ENCODE measurements around the gene INKA1.
"Not testable (repeated sequence)": the region's sequence is repeated elsewhere in the genome, so short reads cannot be mapped to it uniquely, and the experiment has no call there.

INKA1 gene

GRCh38 chr3:49802719-49803464 is at the start of gene INKA1:
TSS of gene INKA1 (plus strand) at chr3:49803261. CDS start at chr3:49803393, 132 bp downstream.
- peak; percentile 49 for DNase-seq

DNA sequence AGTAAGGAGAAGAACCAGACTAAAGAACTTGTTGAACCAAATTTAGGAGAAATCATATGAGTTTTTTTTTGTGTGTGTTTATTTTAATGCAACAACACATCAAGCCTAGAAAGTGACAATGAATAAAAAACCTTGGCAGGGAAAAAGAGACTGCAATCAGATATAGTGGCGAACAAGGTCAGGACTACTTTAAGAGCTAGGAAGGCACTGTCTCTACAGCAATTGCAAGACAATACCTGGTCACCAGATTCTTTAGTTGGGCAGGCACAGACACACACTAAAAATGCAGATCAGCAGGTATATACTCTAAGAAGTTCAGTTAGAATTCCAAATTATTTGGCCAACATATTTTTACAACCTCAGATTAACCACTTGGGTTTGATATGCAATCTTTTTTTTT is 48.5 kb upstream of the INKA1 start:
- DNase-seq: no peak

DNA sequence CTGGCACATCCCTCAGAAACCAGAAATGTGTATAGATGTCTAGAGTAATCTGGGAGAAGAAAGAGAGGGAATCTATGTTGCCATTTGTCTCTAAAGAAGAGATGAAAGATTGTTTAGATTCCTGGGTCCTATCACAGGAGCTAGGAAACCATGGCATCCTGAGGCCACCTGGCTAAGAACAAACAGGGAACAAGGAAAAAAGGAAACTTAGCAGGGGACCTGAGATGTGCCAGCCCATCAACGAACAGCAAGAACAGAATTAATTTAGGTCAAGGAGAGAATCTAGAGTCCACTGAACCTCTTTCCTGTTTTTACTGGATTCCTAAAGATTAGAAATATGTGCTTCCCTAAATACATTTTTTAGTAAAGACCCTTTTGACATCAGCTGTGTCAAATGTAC is 47.0 kb upstream of the INKA1 start:
- no peak for DNase-seq

- DNase-seq: no peak
These were observed 45.9 kb upstream of the INKA1 start for GRCh38 chr3:49757197-49757596.

- no peak for DNase-seq
These were observed 43.8 kb upstream of the INKA1 start for GRCh38 chr3:49759226-49759625.

DNA sequence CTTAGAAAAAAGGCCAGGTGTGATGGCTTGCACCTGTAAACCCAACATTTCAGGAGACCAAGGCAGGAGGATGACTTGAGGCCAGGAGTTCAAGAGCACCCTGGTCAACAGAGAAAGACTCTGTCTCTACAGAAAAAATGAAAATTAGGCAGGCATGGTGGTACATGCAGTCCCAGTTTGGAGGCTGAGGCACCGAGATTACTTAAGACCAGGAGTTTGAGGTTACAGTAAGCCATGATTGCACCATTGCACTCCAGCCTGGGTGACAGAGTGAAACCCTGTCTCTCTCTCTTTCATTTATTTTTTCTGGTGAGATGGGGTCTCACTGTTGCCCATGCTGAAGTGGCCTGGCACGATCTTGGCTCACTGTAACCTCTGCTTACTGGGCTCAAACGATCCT is 41.4 kb upstream of the INKA1 start:
- DNase-seq: no peak

- DNase-seq: no peak
These were observed 39.1 kb upstream of the INKA1 start for GRCh38 chr3:49763981-49764380.

DNA sequence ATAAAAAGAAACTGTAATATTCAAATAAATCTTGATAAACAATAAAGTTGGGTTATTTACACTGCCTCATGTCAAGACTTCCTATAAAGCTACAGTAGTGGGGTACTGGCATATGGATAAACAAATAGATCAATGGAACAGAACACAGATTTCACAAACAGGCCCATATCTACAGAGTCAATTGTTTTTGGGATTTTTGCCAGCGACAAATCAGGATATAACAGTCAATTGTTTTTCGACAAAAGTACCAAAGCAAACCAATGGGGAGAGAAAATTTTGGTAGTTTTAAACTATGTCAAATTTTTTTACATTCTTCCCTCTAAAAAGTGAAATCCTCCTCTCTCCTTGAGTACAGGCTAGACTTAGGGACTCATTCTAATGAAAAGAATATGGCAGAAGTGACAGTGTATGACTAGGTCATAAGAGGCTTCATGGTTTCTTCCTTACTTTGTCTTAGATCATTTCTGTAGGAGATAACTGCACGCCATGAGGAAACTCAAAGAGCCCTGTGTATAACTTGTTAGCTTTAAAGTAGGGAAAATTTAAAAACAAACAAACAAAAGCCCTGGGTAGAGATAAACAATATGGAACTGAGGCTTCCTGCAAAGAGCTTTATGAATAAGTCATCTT is 33.7 kb upstream of the INKA1 start:
- DNase-seq: no peak

- DNase-seq: no peak
These were observed 33.1 kb upstream of the INKA1 start for GRCh38 chr3:49769926-49770325.

GRCh38 chr3:49771340-49771938 is 31.6 kb upstream of the INKA1 start:
- DNase-seq: no peak

GRCh38 chr3:49772703-49773102 is 30.4 kb upstream of the INKA1 start:
- no peak for DNase-seq

DNA sequence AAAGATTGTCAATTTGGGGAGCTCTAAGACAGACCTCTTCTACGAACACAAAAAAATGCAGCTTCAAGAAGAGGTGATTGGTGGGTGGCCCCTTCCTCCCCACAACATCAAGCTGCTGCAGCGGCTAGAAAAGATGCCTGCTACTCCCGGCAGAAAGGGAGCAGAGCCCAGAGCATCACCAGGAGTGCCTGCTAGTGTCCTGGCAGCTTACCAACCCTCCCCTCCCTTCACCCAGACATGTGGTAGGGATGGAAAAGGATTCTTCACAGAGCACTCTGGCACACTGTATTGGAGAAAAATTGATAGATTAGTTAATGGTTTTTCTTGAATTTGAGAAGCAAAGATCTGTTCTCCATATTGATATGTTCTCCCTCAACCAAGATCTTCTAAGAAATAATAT is 27.5 kb upstream of the INKA1 start:
- DNase-seq: no peak

DNA sequence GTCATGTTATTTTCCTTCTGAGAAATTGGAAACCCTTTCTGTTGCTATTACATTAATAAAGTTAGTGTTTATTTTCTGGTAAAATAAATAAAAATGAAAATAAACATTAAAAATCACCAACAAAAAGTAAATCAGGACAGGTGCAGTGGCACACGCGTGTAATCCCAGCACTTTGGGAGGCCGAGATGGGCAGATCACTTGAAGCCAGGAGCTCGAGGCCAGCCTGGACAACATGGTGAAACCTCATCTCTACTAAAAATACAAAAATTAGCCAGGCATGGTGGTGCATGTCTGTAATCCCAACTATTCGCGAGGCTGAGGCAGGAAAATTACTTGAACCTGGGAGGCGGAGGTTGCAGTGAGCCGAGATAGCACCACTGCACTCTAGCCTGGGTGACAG is 27.0 kb upstream of the INKA1 start:
- DNase-seq: not testable (repeated sequence)

- DNase-seq: no peak
These were observed 23.5 kb upstream of the INKA1 start for GRCh38 chr3:49779358-49780079.

GRCh38 chr3:49780080-49780974 is 22.7 kb upstream of the INKA1 start:
- DNase-seq: no peak

GRCh38 chr3:49780975-49781365 is 22.1 kb upstream of the INKA1 start:
- DNase-seq: not testable (repeated sequence)

GRCh38 chr3:49781415-49782199 is 21.5 kb upstream of the INKA1 start:
- no peak for DNase-seq

DNA sequence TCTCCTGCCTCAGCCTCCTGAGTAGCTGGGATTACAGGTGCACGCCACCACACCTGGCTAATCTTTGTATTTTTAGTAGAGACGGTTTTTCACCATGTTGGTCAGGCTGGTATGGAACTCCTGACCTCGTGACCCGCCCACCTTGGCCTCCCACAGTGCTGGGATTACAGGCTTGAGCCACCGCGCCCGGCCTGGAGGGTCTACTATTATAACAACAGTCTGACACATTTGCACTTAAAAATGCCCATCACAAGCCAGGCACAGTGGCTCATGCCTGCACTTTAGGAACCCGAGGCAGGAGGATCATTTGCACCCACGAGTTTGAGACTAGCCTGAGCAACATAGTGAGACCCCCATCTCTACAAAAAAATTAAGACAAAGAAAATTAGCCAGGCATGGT is 20.8 kb upstream of the INKA1 start:
- DNase-seq: not testable (repeated sequence)

DNA sequence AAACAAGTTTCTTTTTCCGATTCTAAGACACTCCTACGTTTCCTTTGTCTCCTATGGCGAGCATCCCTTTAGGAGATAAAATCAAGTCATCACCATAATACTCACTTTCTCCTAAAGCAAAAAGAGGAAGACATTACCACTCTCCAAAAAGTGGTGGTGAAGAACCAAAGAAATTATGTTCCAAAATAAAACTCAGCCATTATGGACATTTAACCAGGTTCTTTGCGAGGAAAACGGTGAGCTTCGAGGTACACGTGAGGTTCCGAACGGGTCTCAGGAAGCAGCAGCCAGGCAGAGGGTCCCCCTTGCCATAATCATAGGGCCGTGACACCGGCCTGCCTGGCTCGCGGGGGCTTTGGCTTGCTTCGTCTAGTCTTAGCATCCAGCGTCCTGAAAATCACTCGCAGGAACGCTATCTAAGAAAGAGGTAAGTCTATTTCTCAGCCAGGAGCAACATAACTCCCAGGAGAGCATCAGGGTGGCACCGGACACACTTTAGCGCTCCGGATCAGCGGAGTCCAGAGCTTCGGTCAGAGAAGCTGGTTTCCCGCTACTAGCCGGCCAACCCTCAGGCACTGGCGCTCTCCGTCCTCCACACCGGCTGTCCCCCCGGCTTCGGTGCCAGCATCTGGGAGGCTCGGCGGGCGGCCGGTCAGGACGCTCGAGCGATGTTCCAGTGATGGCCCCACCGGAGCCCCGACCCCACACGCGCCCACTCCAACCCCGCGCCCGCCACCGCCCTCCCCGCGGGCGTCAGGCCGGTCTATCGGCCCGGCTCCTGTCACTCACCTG is 17.3 kb upstream of the INKA1 start:
- no peak for DNase-seq

GRCh38 chr3:49786357-49787181 is 16.5 kb upstream of the INKA1 start, which contains the start of gene IP6K1:
TSS of gene IP6K1 (minus strand) at chr3:49786542. CDS start at chr3:49748040, 38,502 bp downstream.
- peak; percentile 90 for DNase-seq

Data from DMS79 treated with DMSO at 0.1 percent for 48 hours (cell line).